ENCODE data around the gene GLUD2. TPM values are rescaled to one million over a fixed set of nuclear protein-coding genes. Genes with fewer than 3 reads are reported as not detected.

Gene GLUD2
- polyA plus RNA-seq, 1 of the 3 experiments (the other 2 are of a cell fraction), result 0.03 TPM

DNA sequence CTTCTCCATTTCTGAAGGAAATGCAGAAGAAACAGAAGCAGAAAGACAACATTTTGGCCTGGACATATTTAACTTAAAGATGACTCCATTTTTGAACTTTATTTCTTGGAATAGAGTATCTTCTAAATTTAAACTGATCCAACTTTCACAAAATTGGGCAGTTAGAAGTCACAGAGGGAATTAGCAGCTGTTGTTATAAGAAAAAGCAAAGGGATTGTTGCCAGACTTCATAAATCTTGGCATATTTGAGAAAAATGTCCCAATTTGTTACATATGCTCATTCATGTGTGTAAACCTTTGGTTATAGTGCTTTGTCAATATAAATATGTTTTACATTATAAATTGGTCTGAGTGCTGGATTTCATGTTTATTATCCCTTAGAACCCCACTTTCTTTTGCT is 3.4 kb downstream of the GLUD2 start:
- H3K4me1 ChIP-seq (ENCODE audit: control insufficient read depth in 1 of 2, insufficient read depth in 2 of 2, low read depth in 1 of 2, low read length in 1 of 2), result no peaks in the 10 kb centered on the region
- no peaks in the 10 kb centered on the region for H3F3A ChIP-seq (replicated peaks; ENCODE audit: insufficient read depth)
- ChIA-PET POLR2A (no interaction called here), CTCF (no interaction called here)
- no peaks in the 10 kb centered on the region for H3K36me3 ChIP-seq (replicated peaks in 1 of 2; ENCODE audit: control insufficient read depth in 1 of 2, insufficient read depth in 2 of 2, low read length in 1 of 2)
- H3K4me3 ChIP-seq (ENCODE audit: low read depth in 2 of 2, low read length in 1 of 2), result no peak overlapping the region
- no peaks in the 10 kb centered on the region for H3K9me3 ChIP-seq
- H3K79me2 ChIP-seq (ENCODE audit: insufficient read depth), result no peaks in the 10 kb centered on the region
- H3K27ac ChIP-seq (ENCODE audit: low read depth in 2 of 2, low read length in 1 of 2), result no peak overlapping the region
- no peak for DNase-seq
- no peak for TF ChIP-seq POLR2AphosphoS5 (IDR thresholded peaks at IDR 0.05; ENCODE audit: low read depth, low read length)
- no peak for TF ChIP-seq SIN3A (IDR thresholded peaks at IDR 0.05; ENCODE audit: borderline replicate concordance, low read depth, low read length)
- TF ChIP-seq, protein P1, sequence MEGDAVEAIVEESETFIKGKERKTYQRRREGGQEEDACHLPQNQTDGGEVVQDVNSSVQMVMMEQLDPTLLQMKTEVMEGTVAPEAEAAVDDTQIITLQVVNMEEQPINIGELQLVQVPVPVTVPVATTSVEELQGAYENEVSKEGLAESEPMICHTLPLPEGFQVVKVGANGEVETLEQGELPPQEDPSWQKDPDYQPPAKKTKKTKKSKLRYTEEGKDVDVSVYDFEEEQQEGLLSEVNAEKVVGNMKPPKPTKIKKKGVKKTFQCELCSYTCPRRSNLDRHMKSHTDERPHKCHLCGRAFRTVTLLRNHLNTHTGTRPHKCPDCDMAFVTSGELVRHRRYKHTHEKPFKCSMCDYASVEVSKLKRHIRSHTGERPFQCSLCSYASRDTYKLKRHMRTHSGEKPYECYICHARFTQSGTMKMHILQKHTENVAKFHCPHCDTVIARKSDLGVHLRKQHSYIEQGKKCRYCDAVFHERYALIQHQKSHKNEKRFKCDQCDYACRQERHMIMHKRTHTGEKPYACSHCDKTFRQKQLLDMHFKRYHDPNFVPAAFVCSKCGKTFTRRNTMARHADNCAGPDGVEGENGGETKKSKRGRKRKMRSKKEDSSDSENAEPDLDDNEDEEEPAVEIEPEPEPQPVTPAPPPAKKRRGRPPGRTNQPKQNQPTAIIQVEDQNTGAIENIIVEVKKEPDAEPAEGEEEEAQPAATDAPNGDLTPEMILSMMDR (IDR thresholded peaks at IDR 0.05), result no peak
- no peak for TF ChIP-seq GABPA (IDR thresholded peaks at IDR 0.05; ENCODE audit: low read depth)
- no peaks in the 10 kb centered on the region for H3K9me2 ChIP-seq
- H4K20me1 ChIP-seq (ENCODE audit: insufficient read depth), result no peaks in the 10 kb centered on the region
- H3K4me2 ChIP-seq, result no peak overlapping the region
- H3K27me3 ChIP-seq (ENCODE audit: insufficient read depth), result no peaks in the 10 kb centered on the region
- no peak overlapping the region for H2AFZ ChIP-seq (ENCODE audit: low read depth)
- no peak overlapping the region for H3K9ac ChIP-seq

DNA sequence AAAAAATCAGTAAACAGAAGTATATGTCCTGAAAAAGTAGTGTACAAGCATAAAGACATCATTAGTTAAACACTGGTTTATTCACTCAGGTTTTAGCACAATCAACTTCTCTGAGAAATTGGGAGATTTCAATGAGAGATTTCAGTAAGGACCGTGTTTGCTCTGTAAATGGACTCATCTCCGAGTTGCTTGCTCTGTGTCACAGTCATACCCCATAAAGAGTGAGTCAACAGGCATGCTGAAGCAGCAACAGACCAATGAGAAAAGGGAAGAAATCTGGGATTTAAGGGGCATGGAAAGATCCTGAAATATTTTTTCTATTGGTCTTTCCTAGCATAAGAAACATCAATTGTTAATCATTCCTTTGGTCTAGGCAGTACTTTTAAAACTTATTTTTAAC is 4.7 kb downstream of the GLUD2 start:
- Histone ChIP-seq H3K36me3 (replicated peaks in 1 of 2; ENCODE audit: control insufficient read depth in 1 of 2, insufficient read depth in 2 of 2, low read length in 1 of 2) (no peaks in the 10 kb centered on the region), H3K4me3 (ENCODE audit: low read depth in 2 of 2, low read length in 1 of 2) (no peak overlapping the region), H3K4me2 (no peak overlapping the region), H2AFZ (ENCODE audit: low read depth) (no peak overlapping the region), H4K20me1 (ENCODE audit: insufficient read depth) (no peaks in the 10 kb centered on the region), H3K79me2 (ENCODE audit: insufficient read depth) (no peaks in the 10 kb centered on the region), H3K4me1 (ENCODE audit: control insufficient read depth in 1 of 2, insufficient read depth in 2 of 2, low read depth in 1 of 2, low read length in 1 of 2) (no peaks in the 10 kb centered on the region), H3K9ac (no peak overlapping the region), H3K27ac (ENCODE audit: low read depth in 2 of 2, low read length in 1 of 2) (no peak overlapping the region), H3K27me3 (ENCODE audit: insufficient read depth) (no peaks in the 10 kb centered on the region), H3K9me2 (no peaks in the 10 kb centered on the region), H3F3A (replicated peaks; ENCODE audit: insufficient read depth) (no peaks in the 10 kb centered on the region), H3K9me3 (no peaks in the 10 kb centered on the region)
- ChIA-PET CTCF (no interaction called here), POLR2A (no interaction called here)
- TF ChIP-seq RXRA (IDR thresholded peaks at IDR 0.05; ENCODE audit: borderline replicate concordance, low read depth) (no peak), RFX5 (IDR thresholded peaks at IDR 0.05; ENCODE audit: low read length) (no peak), MEF2A (IDR thresholded peaks at IDR 0.05; ENCODE audit: borderline replicate concordance, low read depth) (no peak), GABPA (IDR thresholded peaks at IDR 0.05; ENCODE audit: low read depth) (no peak), EZH2phosphoT487 (IDR thresholded peaks at IDR 0.05; ENCODE audit: borderline replicate concordance, low read depth) (no peak), MXI1 (IDR thresholded peaks at IDR 0.05; ENCODE audit: low read depth, low read length) (no peak), JUND (IDR thresholded peaks at IDR 0.05) (no peak)
- TF ChIP-seq, protein P1 (IDR thresholded peaks at IDR 0.05), result no peak
- TF ChIP-seq, protein P2, sequence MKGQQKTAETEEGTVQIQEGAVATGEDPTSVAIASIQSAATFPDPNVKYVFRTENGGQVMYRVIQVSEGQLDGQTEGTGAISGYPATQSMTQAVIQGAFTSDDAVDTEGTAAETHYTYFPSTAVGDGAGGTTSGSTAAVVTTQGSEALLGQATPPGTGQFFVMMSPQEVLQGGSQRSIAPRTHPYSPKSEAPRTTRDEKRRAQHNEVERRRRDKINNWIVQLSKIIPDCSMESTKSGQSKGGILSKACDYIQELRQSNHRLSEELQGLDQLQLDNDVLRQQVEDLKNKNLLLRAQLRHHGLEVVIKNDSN (IDR thresholded peaks at IDR 0.05; ENCODE audit: borderline replicate concordance, low read depth), result no peak
- TF ChIP-seq, protein P3, sequence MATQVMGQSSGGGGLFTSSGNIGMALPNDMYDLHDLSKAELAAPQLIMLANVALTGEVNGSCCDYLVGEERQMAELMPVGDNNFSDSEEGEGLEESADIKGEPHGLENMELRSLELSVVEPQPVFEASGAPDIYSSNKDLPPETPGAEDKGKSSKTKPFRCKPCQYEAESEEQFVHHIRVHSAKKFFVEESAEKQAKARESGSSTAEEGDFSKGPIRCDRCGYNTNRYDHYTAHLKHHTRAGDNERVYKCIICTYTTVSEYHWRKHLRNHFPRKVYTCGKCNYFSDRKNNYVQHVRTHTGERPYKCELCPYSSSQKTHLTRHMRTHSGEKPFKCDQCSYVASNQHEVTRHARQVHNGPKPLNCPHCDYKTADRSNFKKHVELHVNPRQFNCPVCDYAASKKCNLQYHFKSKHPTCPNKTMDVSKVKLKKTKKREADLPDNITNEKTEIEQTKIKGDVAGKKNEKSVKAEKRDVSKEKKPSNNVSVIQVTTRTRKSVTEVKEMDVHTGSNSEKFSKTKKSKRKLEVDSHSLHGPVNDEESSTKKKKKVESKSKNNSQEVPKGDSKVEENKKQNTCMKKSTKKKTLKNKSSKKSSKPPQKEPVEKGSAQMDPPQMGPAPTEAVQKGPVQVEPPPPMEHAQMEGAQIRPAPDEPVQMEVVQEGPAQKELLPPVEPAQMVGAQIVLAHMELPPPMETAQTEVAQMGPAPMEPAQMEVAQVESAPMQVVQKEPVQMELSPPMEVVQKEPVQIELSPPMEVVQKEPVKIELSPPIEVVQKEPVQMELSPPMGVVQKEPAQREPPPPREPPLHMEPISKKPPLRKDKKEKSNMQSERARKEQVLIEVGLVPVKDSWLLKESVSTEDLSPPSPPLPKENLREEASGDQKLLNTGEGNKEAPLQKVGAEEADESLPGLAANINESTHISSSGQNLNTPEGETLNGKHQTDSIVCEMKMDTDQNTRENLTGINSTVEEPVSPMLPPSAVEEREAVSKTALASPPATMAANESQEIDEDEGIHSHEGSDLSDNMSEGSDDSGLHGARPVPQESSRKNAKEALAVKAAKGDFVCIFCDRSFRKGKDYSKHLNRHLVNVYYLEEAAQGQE (IDR thresholded peaks at IDR 0.05; ENCODE audit: low read depth, low read length), result no peak
- no peak for DNase-seq
- 0% methylated on average over 2 of the region's 2 CpGs for WGBS (ENCODE audit: low lambda C conversion rate)

All from SK-N-SH (cell line).